GM06990 (cell line): ENCODE results near the gene SEC16A.

Source experiments
- DNase-seq: peaks from one replicate; pipeline ENCODE4 v3.0.0-alpha.2; 2011; ENCODE audit not compliant: insufficient read length; ENCODE audit errors: extremely low read depth
- H3K27me3 ChIP-seq: replicated peaks from 2 replicates; pipeline ENCODE4 v1.6.0; 2011; ENCODE audit warnings: low read length; ENCODE audit not compliant: control insufficient read depth, insufficient read depth
- H3K36me3 ChIP-seq: 2 replicates; pipeline ENCODE4 v1.5.1; 2011; ENCODE audit warnings: low read length; ENCODE audit not compliant: control insufficient read depth, insufficient read depth
- H3K4me3 ChIP-seq: replicated peaks from 2 replicates; pipeline ENCODE4 v1.5.1; 2011; ENCODE audit warnings: low read depth, mild to moderate bottlenecking, control low read depth, low read length
- CTCF ChIP-seq: IDR thresholded peaks from 2 replicates; pipeline ENCODE4 v1.5.1; 2011; ENCODE audit warnings: low read length, control low read depth, mild to moderate bottlenecking, inconsistent platforms; ENCODE audit not compliant: insufficient read depth, poor library complexity, severe bottlenecking

Gene SEC16A

DNA sequence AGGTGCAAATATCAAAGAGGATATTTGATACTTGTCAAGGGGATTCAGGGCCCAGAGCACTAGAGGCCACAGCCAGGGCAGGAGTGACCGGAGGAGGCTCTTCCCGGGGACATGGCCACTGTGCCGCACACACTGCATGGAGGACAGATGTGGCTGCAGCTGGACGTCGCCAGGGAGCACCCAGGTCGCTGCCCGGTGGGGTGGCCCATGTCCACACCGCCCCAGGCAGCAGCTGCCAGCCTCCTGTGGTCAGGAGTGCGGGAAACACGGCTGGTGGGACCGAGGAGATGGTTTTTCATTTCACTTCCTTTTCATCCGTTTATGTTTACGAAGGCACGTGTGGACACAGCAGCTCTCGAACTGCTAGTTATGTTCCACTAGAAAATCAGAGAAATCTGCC is 15.1 kb downstream of the SEC16A start:
- no peak for TF ChIP-seq CTCF
- peaks cover 52% of the 10 kb centered on the region for H3K36me3 ChIP-seq
- no peak overlapping the region for H3K4me3 ChIP-seq
- DNase-seq, result no peak
- no peaks in the 10 kb centered on the region for H3K27me3 ChIP-seq

- TF ChIP-seq CTCF, result no peak
- H3K36me3 ChIP-seq, result peaks cover 54% of the 10 kb centered on the region
- no peak for DNase-seq
- no peaks in the 10 kb centered on the region for H3K27me3 ChIP-seq
- H3K4me3 ChIP-seq, result no peak overlapping the region
Measured at GRCh38 chr9:136466155-136466541, 16.7 kb downstream of the SEC16A start.

DNA sequence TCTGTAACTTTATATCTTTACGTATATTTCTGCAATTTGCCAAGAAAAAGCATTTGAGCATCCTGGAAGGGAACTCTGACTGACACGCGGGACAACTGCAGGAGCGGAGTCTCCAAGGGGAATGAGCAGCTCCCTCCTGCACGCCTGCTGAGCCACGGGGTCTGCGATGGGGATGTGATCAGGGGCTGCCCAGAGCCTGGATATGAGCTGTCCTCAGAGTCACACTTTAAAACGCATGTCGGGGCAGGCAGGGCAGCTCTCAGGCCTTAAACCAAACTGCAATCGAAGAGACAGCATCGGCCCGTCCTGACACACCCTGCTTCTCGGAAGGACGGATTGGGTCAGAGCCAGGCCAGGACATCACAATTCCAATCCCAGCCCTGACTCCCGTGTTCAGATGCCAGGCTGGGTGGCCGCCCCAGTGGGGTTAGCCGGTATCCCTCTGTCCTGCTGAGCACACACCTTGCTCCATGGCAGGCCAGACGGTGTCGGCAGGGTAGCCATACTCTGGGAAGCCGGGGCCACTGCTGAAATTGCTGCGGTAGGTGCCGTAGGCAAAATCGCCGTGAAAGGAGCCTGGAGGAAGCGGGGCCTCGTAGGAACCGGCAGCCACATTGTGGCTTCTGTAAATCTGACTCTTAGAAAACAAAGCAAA is 17.2 kb downstream of the SEC16A start:
- H3K27me3 ChIP-seq, result no peaks in the 10 kb centered on the region
- H3K36me3 ChIP-seq, result peaks cover 55% of the 10 kb centered on the region
- TF ChIP-seq CTCF, result no peak
- DNase-seq, result no peak
- H3K4me3 ChIP-seq, result no peak overlapping the region

DNA sequence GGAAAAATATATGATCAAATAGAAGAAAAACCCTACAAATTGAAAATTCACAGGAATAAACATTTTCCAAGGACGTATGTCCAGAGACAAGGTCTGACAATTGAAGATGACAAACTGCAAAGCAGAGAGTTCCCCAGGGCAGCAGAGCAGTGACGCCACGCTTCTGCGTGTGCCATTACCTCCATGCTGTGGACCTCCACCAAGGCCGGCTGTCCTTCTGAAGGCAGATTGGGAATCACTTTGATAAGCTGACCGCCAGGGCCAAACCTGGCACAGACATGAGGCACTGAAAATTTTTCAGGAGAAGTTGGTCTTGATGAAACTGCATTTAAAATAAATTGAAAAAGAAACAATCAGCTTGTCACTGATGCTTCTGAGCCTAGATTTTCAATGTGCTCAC is 18.6 kb downstream of the SEC16A start:
- no peak for DNase-seq
- no peak for TF ChIP-seq CTCF
- Histone ChIP-seq H3K27me3 (no peaks in the 10 kb centered on the region), H3K4me3 (no peak overlapping the region), H3K36me3 (peaks cover 53% of the 10 kb centered on the region)

- H3K4me3 ChIP-seq, result no peak overlapping the region
- H3K27me3 ChIP-seq, result no peaks in the 10 kb centered on the region
- DNase-seq, result no peak
- peaks cover 54% of the 10 kb centered on the region for H3K36me3 ChIP-seq
- TF ChIP-seq CTCF, result no peak
Measured at GRCh38 chr9:136463578-136463977, 19.3 kb downstream of the SEC16A start.

GRCh38 chr9:136462664-136463063 is 20.2 kb downstream of the SEC16A start:
- Histone ChIP-seq H3K27me3 (no peaks in the 10 kb centered on the region), H3K4me3 (no peak overlapping the region), H3K36me3 (peaks cover 53% of the 10 kb centered on the region)
- no peak for TF ChIP-seq CTCF
- no peak for DNase-seq
